RWPE2 (cell line): Measurements from ENCODE around the gene PLXDC1.

Experiments used
- ATAC-seq: fragments of 200-7000 bp; cut with Tn5 transposase; 3 replicates; pipeline ENCODE4 v1.9.1; 2021; ENCODE audit warnings: low read depth
- DNase-seq: peaks from one replicate; pipeline ENCODE4 v3.0.0-alpha.2; 2020; ENCODE audit warnings: low spot score
- H3K27ac ChIP-seq: fragments of 450-650 bp; 2 replicates; pipeline ENCODE4 v1.5.1; 2017; ENCODE audit warnings: mild to moderate bottlenecking; ENCODE audit not compliant: poor library complexity, severe bottlenecking
- H3K27me3 ChIP-seq: fragments of 250-450 bp; sonication (Bioruptor Pico); 2 replicates; pipeline ENCODE4 v1.5.1; 2021; ENCODE audit warnings: mild to moderate bottlenecking, moderate library complexity; ENCODE audit not compliant: insufficient read depth, poor library complexity, severe bottlenecking
- H3K36me3 ChIP-seq: fragments of 250-450 bp; sonication (Bioruptor Pico); 2 replicates; pipeline ENCODE4 v1.5.1; 2020; ENCODE audit warnings: low read depth, mild to moderate bottlenecking, moderate library complexity
- H3K4me1 ChIP-seq: fragments of 250-450 bp; sonication (Bioruptor Pico); 2 replicates; pipeline ENCODE4 v1.5.1; 2021; ENCODE audit warnings: mild to moderate bottlenecking, moderate library complexity; ENCODE audit not compliant: insufficient read depth, poor library complexity, severe bottlenecking
- H3K4me3 ChIP-seq: fragments of 250-450 bp; sonication (Bioruptor Pico); 2 replicates; pipeline ENCODE4 v1.5.1; 2021; ENCODE audit warnings: mild to moderate bottlenecking, moderate library complexity; ENCODE audit not compliant: severe bottlenecking
- H3K9me3 ChIP-seq: fragments of 250-450 bp; sonication (Bioruptor Pico); 2 replicates; pipeline ENCODE4 v1.5.1; 2021; ENCODE audit warnings: mild to moderate bottlenecking, moderate library complexity; ENCODE audit not compliant: severe bottlenecking
- CTCF ChIP-seq: fragments of 450-650 bp; IDR thresholded peaks from one replicate; pipeline ENCODE4 v1.5.1; 2017; ENCODE audit warnings: mild to moderate bottlenecking, moderate library complexity; ENCODE audit not compliant: poor library complexity, severe bottlenecking

PLXDC1 gene

GRCh38 chr17:39014795-39015545, 136.5 kb downstream of the PLXDC1 start:
- Histone ChIP-seq H3K36me3 (no peaks in the 10 kb centered on the region), H3K4me1 (peaks cover 4% of the 10 kb centered on the region), H3K4me3 (no peak overlapping the region), H3K27me3 (no peaks in the 10 kb centered on the region), H3K27ac (no peak overlapping the region), H3K9me3 (no peaks in the 10 kb centered on the region)
- no peak for TF ChIP-seq CTCF
- DNase-seq (no peak), ATAC-seq (no peak)

- ATAC-seq (0 out of 3 replicates have a peak, but pooled peaks have one; percentile 35), DNase-seq (no peak)
- Histone ChIP-seq H3K9me3 (no peaks in the 10 kb centered on the region), H3K4me3 (no peak overlapping the region), H3K27ac (no peak overlapping the region), H3K27me3 (no peaks in the 10 kb centered on the region), H3K4me1 (peaks cover 4% of the 10 kb centered on the region), H3K36me3 (no peaks in the 10 kb centered on the region)
- TF ChIP-seq CTCF = no peak
Observed at GRCh38 chr17:39014044-39014794, 137.2 kb downstream of the PLXDC1 start.
